Tibial nerve (tissue), 4 donors: ENCODE measurements around the gene CDH26. TPM values are rescaled to one million over a fixed set of nuclear protein-coding genes. Genes with fewer than 3 reads are reported as not detected.

Experiments used
- DNase-seq, 2 donors: peaks; one replicate each; pipeline ENCODE4 v3.0.0-alpha.2; 2019; ENCODE audit warnings: low spot score in 2 of 2
- H3K27ac ChIP-seq, 4 donors: fragments of 200-600 bp; sonication (generic) in 3 of 4; one replicate each; pipeline ENCODE4 v1.5.1; 2017 to 2019; ENCODE audit warnings: mild to moderate bottlenecking in 1 of 4
- H3K27me3 ChIP-seq, 2 donors: fragments of 200-600 bp; sonication (generic) in 1 of 2; one replicate each; pipeline versions ENCODE4 v1.5.1 to v1.6.0; 2017 to 2019
- H3K36me3 ChIP-seq, 3 donors: fragments of 200-600 bp; sonication (generic); one replicate each; pipeline ENCODE4 v1.5.1; 2018 to 2019
- H3K4me1 ChIP-seq, 4 donors: fragments of 200-600 bp; sonication (generic) in 3 of 4; one replicate each; pipeline ENCODE4 v1.5.1; 2017 to 2019
- H3K4me3 ChIP-seq, 4 donors: fragments of 200-600 bp; sonication (generic) in 3 of 4; one replicate each; pipeline ENCODE4 v1.5.1; 2017 to 2019; ENCODE audit warnings: mild to moderate bottlenecking in 1 of 4, moderate library complexity in 1 of 4
- H3K9me3 ChIP-seq, 4 donors: fragments of 200-600 bp; sonication (generic) in 3 of 4; one replicate each; pipeline ENCODE4 v1.5.1; 2017 to 2019
- EP300 ChIP-seq, 2 donors: sonication (generic); formaldehyde crosslinking; IDR thresholded peaks; one replicate each; pipeline ENCODE4 v1.6.1; 2017; ENCODE audit warnings: antibody characterized with exemption in 2 of 2, mild to moderate bottlenecking in 1 of 2
- POLR2A ChIP-seq, 2 donors: fragments of 450-650 bp; IDR thresholded peaks; one replicate each; pipeline ENCODE4 v1.6.1; 2017; ENCODE audit warnings: antibody characterized with exemption in 2 of 2, mild to moderate bottlenecking in 2 of 2, moderate library complexity in 2 of 2
- WGBS, 2 donors: methylation state at CpG; one replicate each; pipeline ENCODE4 v1.1.5; 2018; 5-methylcytosine and 5-hydroxymethylcytosine counted together
- total RNA-seq, 4 donors: library from RNA; depleted of rRNA; stranded (reverse); fragments of >200 nt; gene quantifications; one replicate each; pipeline ENCODE4 v1.1.0, GENCODE V29; 2016
- TF ChIP-seq, protein P1 (sequence below), 5 experiments: fragments of 200-600 bp in 3 of 5; fragments of 450-650 bp in 2 of 5; sonication (generic) in 3 of 5; IDR thresholded peaks; one replicate each; pipeline ENCODE4 v1.5.1; 2016 to 2019; ENCODE audit warnings: antibody characterized with exemption in 5 of 5, mild to moderate bottlenecking in 3 of 5, moderate library complexity in 2 of 5

CDH26 gene
- total RNA-seq, 4 donors from 2014 or later, result 1.3 to 4.8 (median 2.6) TPM

- DNase-seq, result no peak
- TF ChIP-seq, protein P1, sequence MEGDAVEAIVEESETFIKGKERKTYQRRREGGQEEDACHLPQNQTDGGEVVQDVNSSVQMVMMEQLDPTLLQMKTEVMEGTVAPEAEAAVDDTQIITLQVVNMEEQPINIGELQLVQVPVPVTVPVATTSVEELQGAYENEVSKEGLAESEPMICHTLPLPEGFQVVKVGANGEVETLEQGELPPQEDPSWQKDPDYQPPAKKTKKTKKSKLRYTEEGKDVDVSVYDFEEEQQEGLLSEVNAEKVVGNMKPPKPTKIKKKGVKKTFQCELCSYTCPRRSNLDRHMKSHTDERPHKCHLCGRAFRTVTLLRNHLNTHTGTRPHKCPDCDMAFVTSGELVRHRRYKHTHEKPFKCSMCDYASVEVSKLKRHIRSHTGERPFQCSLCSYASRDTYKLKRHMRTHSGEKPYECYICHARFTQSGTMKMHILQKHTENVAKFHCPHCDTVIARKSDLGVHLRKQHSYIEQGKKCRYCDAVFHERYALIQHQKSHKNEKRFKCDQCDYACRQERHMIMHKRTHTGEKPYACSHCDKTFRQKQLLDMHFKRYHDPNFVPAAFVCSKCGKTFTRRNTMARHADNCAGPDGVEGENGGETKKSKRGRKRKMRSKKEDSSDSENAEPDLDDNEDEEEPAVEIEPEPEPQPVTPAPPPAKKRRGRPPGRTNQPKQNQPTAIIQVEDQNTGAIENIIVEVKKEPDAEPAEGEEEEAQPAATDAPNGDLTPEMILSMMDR (IDR thresholded peaks at IDR 0.05), result no peak
- TF ChIP-seq POLR2A (IDR thresholded peaks at IDR 0.05), result no peak
- no peak for TF ChIP-seq EP300 (IDR thresholded peaks at IDR 0.05)
- no peaks in the 10 kb centered on the region for H3K4me1 ChIP-seq
- 71 to 76% methylated on average over 9 of the region's 9 CpGs for WGBS, 2 donors
- H3K27ac ChIP-seq, result no peak overlapping the region
- H3K4me3 ChIP-seq, result no peak overlapping the region
- H3K36me3 ChIP-seq, result peaks cover 0 to 5% (median 0%) of the 10 kb centered on the region in 3 donors
- no peaks in the 10 kb centered on the region for H3K9me3 ChIP-seq
- no peaks in the 10 kb centered on the region for H3K27me3 ChIP-seq
Measured at GRCh38 chr20:59983076-59983475, 24.9 kb downstream of the CDH26 start.

GRCh38 chr20:59984541-59984940, 26.3 kb downstream of the CDH26 start:
- Histone ChIP-seq H3K27me3 (no peaks in the 10 kb centered on the region), H3K27ac (no peak overlapping the region), H3K4me1 (no peaks in the 10 kb centered on the region), H3K9me3 (no peaks in the 10 kb centered on the region), H3K36me3 (peaks cover 0 to 9% (median 0%) of the 10 kb centered on the region in 3 donors), H3K4me3 (no peak overlapping the region)
- TF ChIP-seq, protein P1 (IDR thresholded peaks at IDR 0.05), result no peak
- TF ChIP-seq EP300 (IDR thresholded peaks at IDR 0.05) (no peak), POLR2A (IDR thresholded peaks at IDR 0.05) (no peak)
- 74 to 81% methylated on average over 4 of the region's 4 CpGs for WGBS, 2 donors
- no peak for DNase-seq

GRCh38 chr20:59985164-59985563, 26.9 kb downstream of the CDH26 start:
- no peaks in the 10 kb centered on the region for H3K9me3 ChIP-seq
- H3K27ac ChIP-seq, result no peak overlapping the region
- no peaks in the 10 kb centered on the region for H3K27me3 ChIP-seq
- H3K4me1 ChIP-seq, result no peaks in the 10 kb centered on the region
- no peak for DNase-seq
- peaks cover 0 to 14% (median 0%) of the 10 kb centered on the region in 3 donors for H3K36me3 ChIP-seq
- no peak overlapping the region for H3K4me3 ChIP-seq
- whole genome bisulfite sequencing, 2 donors, result 86% methylated on average over 8 of the region's 8 CpGs
- TF ChIP-seq EP300 (IDR thresholded peaks at IDR 0.05), result no peak
- TF ChIP-seq POLR2A (IDR thresholded peaks at IDR 0.05), result no peak
- TF ChIP-seq, protein P1 (IDR thresholded peaks at IDR 0.05), result no peak

- Histone ChIP-seq H3K27ac (no peak overlapping the region), H3K27me3 (no peaks in the 10 kb centered on the region), H3K9me3 (no peaks in the 10 kb centered on the region), H3K4me3 (no peak overlapping the region), H3K4me1 (no peaks in the 10 kb centered on the region), H3K36me3 (peaks cover 0 to 15% (median 0%) of the 10 kb centered on the region in 3 donors)
- TF ChIP-seq POLR2A (IDR thresholded peaks at IDR 0.05), result no peak
- TF ChIP-seq, protein P1 (IDR thresholded peaks at IDR 0.05), result no peak
- no peak for TF ChIP-seq EP300 (IDR thresholded peaks at IDR 0.05)
- no peak for DNase-seq
- WGBS, 2 donors, result 95 to 97% methylated on average over 3 of the region's 3 CpGs
Measured at GRCh38 chr20:59985864-59986263, 27.6 kb downstream of the CDH26 start.

DNA sequence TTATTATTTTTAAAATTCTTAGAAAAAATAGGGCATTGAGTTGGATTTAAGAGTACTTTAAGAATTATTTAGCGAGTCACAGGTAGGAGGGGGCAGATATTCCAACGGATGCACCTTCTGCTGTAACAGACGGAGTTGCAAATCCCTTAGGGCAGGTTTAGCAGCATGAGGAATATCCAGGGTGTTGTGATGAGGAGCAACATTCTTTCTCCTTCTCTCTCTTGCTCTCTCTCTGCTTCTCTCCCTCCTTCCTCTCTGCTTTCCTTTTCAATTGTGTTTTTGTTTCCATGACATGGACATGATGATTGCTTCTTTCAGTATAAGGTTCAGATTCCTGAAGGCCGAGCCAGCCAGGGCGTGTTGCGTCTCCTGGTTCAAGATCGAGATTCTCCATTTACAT, 28.9 kb downstream of the CDH26 start:
- 69 to 76% methylated on average over 7 of the region's 7 CpGs for WGBS, 2 donors
- no peak for DNase-seq
- Histone ChIP-seq H3K27me3 (no peaks in the 10 kb centered on the region), H3K9me3 (no peaks in the 10 kb centered on the region), H3K4me3 (no peak overlapping the region), H3K27ac (no peak overlapping the region), H3K36me3 (peaks cover 0 to 20% (median 0%) of the 10 kb centered on the region in 3 donors), H3K4me1 (no peaks in the 10 kb centered on the region)
- TF ChIP-seq, protein P1 (IDR thresholded peaks at IDR 0.05), result no peak
- TF ChIP-seq POLR2A (IDR thresholded peaks at IDR 0.05) (no peak), EP300 (IDR thresholded peaks at IDR 0.05) (no peak)
